DMS153 treated with DMSO at 0.1 percent for 48 hours (cell line): ENCODE measurements around the gene PARVB.

ENCODE experiments used
- DNase-seq: peaks from one replicate; lab custom pipeline; 2025; ENCODE audit not compliant: unreplicated experiment; lab: John Stamatoyannopoulos, UW

The PARVB gene

GRCh38 chr22:44211256-44211945 lies 187.3 kb downstream of the PARVB start:
- DNase-seq = no peak

GRCh38 chr22:44211946-44212930 lies 188.1 kb downstream of the PARVB start:
- DNase-seq = no peak

DNA sequence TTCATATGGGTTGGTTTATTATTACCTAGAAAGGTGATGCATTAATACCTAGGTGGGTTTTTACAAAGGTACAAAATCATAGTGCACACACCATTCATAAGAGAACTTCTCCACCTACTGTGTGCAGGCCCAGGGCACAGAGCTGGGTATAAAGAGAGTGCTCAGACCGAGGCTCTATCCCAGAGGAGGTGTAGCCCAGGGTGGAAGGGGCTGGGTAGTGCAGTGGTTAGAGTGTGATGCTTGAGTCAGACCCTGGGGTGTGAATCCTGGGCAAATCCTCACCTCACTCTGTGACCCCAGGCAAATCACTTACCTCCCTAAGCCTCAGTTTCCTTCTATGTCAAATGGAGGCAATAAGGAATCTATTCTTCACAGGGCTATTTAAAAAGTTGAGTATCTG lies 188.8 kb downstream of the PARVB start:
- no peak for DNase-seq

DNA sequence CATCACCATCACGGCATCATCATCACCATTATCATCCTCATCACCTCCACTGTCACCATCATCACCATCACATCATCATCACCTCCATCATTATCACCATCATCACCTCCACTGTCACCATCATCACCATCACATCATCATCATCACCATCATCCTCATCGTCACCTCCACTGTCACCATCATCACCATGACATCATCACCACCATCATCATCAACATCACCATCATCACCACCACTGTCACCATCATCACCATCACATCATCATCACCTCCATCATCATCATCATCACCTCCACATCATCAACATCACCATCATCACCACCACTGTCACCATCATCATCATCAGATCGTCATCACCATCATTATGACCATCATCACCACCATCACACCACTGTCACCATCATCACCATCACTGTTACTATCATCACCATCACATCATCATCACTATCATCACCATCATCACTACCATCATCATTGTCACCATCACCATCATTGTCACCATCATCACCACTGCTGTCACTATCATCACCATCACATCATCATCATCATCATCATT lies 189.5 kb downstream of the PARVB start:
- no peak for DNase-seq

GRCh38 chr22:44214187-44214586 lies 190.1 kb downstream of the PARVB start:
- DNase-seq = no peak

DNA sequence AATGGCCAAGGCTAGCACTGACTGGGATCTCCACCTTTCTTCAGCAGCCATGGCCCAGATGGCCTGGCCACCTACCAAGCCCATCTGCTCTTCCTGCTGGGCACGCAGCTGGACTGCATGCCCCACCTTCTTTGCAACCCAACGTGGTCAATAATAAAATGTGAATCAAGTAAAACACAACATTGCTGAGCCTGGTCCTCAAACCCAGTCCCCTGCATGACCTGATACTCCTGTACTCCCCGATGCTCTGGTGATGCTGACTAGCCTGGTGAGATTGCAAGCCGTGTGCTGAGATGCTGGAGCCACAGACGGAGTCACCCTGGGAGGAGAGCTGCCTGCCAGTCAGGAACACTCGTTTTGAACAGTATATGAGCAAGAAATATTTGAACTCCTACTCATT lies 190.7 kb downstream of the PARVB start:
- no peak for DNase-seq

DNA sequence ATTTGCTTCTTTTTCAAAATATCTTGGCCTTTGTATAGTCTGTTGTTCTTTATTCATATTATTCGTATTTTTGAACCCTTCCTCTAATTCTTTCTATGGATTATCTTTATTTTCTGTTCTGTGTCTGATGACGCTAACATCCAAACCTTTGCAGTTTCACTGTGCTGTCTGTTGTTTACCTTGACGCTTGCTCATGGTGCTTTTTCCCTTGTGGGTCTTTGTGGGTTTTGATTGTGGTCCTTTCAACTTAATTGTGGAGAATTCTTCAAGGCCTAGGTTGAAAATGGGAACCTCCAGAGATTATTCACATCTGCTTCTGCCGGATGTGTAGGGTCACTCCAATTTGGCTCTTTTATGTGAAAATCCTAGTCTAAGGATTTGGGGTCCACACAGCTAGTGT lies 191.2 kb downstream of the PARVB start:
- DNase-seq = no peak

DNA sequence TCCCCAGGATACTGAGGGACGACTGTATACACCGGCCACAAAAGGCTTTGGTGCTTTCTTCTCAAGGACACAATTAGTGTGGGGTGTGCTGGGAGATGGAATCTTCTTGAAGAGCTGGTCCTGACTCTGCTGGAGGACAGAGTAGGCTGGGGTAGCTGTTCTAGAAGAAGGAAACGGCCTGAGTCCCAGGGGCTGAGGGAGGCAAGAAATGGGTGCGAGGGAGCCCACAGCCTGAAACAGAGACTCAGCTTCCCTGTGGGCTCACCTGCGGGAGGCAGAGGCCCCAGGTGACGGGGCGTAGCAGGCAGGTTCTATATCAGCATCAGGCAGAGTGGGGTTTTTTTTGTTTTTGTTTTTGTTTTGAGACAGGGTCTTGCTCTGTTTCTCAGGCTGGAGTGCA lies 193.2 kb downstream of the PARVB start:
- DNase-seq = no peak

DNA sequence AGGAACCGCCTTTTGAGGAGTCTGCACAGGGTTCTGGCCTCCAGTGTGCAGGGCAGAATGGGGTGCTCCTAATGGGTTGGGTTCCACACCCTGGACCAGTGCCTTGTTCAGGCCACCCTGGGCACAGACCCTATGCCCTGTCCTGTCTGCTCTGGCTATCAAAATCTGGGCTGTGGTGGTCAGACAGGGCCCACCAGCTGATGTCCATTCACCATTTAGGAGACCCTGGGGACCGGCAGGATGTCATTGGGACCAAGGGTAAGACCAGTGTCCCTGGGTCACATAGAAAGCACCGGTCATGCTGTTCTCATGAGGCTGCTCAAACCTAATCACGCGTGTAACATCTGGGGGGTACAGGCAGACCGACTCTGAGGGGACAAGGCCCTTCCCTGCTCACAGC lies 194.0 kb downstream of the PARVB start:
- no peak for DNase-seq

- no peak for DNase-seq
Observed at GRCh38 chr22:44219101-44219870, 195.2 kb downstream of the PARVB start.

- DNase-seq = no peak
Observed at GRCh38 chr22:44220727-44221680, 196.9 kb downstream of the PARVB start.

DNA sequence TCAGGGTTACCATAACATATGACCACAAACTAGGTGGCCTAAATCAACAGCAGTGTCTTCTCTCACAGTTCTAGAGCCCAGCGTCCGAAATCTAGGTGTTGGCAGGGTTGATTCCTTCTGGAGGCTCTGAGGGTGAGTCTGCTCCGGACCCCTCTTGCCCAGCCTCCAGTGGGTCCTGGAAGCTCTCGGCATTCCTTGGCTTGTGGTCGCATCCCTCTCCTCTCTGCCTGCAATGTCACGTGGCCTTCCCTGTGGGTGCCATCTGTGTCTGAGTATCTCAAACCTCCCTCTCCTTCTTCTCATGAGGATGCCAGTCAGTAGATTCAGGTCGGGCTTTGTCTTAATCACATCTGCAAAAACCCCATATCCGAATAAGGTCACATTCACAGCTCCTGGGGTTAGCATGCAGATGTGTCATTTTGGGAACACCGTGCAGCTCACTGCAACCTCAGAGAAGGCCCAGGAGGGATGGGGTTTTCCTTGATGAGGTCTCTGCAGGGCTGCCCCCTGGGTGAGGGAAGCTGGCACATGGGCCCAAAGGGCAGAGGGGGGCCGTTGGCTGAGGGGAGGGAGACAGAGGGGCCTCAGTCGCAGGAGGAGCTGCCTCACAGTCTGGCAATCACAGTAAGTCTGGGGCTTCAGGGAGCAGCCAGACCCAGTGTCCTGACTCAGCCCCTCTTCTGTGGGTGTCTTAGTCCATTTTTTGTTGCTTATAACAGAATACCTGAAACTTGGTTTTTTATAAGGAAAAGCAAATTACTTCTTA lies 197.8 kb downstream of the PARVB start:
- DNase-seq = no peak
